Activated T-cell treated with anti-CD3 and anti-CD28 coated beads for 4 hours (primary cell): ENCODE results near the gene FOXP2.
"Not testable (repeated sequence)": the region's sequence is repeated elsewhere in the genome, so short reads cannot be mapped to it uniquely, and the experiment has no call there.

ENCODE experiments used
- DNase-seq: peaks from one replicate; pipeline ENCODE4 v3.0.0-alpha.2; 2020

FOXP2 gene

DNA sequence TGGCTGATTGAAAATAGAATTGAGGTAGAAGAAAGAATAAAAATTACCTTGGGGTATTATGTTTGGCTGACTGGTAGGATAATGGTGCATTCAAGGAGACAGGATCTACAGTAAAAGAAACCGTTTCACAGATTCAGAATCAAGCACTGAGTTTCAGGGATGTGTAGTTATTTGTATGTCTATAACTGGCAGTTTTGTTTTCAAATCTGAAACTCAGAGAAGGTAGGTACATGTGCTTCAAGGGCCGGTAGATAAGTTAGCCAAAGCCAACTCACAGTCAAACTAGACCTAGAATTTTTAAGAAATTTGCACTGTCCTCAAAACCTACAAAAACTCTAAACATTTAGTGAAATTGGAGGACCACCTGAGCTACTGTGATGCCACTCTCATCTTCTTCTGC, 191.5 kb downstream of the FOXP2 start:
- no peak for DNase-seq

DNA sequence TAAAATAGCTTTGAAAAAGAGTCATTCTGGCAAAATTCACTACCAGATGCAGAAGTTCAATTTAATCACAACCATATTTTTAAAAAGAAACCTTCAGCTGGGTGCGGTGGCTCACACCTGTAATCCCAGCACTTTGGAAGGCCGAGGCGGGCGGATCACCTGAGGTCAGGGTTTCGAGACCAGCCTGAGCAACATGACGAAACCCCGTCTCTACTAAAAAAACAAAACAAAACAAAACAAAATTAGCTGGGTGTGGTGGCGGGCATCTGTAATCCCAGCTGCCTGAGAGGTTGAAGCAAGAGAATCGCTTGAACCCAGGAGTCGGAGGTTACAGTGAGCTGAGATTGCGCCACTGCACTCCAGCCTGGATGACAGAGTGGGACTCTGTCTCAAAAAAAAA, 194.2 kb downstream of the FOXP2 start:
- DNase-seq: not testable (repeated sequence)

DNA sequence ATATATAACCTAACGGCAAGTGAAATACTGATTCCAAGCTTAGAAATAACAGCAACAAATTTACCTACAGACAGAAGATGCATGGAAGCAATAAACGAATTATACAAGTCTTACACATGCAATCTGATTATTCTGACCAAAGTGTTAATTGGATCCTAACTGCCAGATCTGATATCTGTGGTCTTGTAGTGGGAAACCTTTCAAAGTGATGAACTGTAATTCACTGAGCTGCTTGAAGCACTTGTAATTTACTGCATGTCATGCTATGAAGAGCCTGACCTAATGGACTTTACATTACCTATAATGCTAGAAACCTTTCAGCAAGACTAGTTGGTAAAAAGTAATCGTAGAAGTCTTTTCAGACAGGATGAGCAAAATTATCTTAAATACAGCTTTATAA, 205.6 kb downstream of the FOXP2 start:
- no peak for DNase-seq

DNA sequence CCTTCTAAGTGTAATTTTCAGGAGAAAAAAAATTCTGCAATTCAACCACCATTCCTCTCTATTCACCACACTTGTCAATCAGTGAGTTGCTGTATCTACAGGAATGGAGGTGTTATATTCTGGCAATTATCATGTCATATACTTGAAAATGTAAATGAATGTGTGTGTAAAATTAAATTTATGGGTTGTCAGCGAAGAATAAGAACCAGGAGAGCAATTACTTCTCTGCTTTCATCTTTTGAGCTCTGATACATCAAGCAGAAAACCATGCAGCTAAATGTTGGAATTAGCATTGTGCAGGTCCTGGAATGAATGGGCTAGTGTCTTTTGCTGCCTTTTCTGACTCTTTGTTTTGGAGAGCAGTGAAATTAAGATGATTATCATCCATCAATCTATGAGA, 207.6 kb downstream of the FOXP2 start:
- no peak for DNase-seq

DNA sequence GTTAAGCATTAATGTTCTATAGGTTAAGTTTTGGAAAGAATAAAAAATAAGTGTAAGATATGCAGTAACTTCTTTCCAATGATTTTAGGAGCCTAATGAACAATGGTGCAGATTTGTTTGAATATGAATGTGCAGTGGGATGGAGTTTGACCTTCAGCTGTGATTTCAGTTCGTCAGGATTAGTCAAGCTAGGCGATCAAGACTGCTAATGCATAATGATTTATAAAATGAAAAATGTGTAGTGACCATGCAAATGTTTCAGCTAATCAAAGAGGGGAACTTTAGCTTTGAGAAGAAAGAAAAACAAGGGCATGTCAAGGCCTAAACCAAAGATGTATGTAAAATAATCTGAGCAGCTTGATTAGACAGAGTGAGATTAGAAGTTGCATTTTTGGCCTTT, 208.5 kb downstream of the FOXP2 start:
- no peak for DNase-seq

DNA sequence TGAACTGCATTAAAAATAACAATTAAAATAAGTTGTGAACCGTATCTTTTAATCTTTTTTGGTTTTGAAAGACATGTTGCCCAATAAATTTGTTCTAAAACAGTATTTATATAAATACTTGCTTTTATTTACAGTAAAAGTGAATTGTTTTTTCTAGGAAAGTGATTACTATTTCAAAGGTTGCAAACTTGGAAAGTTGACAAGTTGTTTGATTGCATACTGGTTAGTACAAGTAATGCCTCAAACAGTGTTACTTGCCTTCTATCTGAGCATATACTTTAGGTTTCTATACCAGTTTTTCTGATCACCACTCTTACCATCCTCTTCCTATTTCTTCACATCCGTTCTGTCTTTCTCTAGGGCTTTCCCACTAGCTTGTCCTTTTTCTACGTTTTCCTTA, 212.6 kb downstream of the FOXP2 start:
- DNase-seq: no peak

DNA sequence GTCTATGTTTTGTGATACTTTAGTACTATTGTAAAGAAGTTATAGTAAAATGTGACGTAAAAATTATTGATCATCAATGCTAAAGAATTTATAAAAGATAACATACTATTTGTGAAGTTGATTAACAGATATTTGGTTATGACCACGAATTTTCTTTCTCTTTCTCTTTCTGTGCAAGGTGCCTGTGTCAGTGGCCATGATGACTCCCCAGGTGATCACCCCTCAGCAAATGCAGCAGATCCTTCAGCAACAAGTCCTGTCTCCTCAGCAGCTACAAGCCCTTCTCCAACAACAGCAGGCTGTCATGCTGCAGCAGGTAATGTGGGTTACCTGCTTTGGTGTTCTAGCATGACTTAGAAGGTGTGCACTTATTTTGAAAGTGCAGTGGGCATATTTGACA, 213.7 kb downstream of the FOXP2 start:
- DNase-seq: no peak

DNA sequence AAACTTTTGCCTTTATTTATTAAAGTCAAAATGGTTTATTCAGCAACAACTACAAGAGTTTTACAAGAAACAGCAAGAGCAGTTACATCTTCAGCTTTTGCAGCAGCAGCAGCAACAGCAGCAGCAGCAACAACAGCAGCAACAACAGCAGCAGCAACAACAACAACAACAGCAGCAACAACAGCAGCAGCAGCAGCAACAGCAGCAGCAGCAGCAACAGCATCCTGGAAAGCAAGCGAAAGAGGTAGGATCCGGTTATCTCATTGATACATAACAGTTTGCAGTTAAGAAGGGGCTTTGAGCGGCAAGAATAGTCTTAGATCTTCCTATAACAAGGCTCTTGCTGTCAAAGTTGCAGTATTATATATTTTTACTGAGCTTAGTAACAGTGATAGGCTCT, 215.1 kb downstream of the FOXP2 start:
- DNase-seq: no peak

DNA sequence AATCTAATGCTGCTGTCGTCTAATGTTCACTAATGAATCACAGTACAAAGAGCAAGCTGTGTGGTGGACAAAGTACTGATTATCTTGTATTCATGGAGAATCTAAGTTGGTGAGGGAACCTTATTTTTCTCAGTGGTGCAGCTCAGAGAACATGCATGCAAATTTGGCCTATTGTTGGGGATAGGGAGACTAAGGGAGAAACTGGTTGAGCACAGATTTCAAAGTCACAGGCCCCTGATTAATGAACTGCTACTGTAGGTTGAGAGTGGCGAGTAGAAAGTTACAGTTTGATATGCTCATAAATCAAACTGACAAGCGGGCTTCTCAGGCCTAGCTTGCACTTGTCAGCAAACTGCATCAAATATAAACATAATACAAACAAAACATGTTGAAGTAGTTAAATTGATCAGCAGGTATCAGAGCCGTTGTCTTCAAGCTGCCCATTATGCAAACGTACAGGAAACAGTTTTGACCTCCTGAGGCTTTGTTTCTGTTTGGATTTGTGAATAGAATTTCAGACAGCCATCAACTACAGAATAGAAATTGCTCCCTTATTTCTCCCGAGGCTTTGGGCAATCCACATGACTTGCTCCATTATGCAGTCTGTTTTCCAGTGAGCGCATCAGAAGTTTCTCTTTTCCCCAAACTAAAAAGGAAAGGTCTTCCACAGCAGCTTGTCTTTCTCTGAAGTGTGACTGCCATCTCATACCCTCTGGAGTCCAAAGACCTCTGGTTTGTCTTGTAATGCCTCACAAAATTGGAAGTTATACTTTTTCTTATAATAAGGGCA, 215.8 kb downstream of the FOXP2 start:
- no peak for DNase-seq

DNA sequence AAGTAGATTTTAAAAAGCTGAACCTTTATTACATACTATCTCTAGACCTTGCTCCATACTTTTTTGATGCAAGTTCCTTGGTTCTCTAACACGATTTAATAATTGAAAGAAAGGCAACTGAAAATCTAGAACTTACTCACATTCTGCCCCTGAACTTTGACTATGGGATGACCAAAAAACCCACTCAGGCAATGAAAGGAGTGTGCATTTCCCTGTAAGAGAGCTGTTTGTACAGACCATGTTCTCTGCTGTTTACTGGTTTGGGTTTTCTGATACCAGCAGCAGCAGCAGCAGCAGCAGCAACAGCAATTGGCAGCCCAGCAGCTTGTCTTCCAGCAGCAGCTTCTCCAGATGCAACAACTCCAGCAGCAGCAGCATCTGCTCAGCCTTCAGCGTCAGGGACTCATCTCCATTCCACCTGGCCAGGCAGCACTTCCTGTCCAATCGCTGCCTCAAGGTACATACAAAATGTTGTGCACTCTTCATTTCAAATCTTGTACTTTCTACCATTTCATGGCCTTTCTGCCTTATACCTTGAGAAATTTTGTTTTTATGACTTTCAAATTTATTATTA, 216.7 kb downstream of the FOXP2 start:
- DNase-seq: no peak

DNA sequence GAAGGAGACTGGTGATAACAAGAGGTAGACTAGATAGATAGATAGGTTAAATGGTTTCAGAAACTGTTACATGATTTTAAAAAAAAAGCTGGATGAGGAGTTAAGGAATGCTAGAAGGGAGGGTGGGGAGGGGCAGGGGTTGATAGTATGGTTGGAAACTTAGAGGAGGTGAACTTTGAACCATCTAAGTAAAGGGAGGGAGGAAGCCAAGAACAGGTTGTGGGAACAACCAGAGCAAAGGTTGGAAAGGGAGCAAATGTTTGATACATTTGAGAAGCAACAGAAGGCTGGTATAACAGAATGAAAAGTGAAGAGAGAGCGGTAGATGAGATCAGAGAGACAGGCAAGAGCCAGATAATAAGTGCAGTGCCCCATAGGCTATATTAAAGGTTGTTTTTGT, 224.8 kb downstream of the FOXP2 start:
- no peak for DNase-seq

DNA sequence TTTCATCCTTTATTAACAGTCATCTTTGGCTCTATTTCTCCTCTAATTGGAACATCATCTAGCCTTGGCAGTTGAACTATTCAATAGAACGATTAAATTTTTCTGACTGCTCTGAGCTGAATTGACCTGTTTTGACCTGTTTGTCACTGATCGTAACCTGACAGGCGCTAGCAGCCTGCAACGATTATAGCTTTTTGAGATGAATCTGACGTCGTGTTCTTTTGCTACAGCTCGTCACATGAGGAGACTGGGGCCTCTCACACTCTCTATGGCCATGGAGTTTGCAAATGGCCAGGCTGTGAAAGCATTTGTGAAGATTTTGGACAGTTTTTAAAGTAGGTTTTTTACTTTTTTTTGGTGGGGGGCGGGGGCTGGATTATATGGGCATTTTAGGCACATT, 229.8 kb downstream of the FOXP2 start:
- no peak for DNase-seq

DNA sequence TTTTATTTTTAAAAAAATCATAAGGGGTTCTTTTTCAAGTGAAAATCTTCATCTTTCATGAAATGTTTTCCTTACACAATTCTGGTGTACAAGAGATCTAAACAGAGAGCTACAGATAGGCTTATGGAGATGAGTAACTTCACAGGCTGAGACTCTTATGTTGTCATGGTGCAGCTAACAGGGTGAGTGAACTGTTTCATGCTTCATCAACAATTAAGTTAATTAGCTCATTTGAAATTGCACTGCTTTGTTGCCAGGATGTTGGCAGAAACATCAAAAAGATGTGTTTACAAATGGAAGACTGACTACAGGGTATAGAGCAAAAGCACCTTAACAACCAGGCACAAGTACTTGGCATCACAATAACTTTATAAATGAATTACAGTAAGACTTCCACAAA, 230.8 kb downstream of the FOXP2 start:
- DNase-seq: no peak

DNA sequence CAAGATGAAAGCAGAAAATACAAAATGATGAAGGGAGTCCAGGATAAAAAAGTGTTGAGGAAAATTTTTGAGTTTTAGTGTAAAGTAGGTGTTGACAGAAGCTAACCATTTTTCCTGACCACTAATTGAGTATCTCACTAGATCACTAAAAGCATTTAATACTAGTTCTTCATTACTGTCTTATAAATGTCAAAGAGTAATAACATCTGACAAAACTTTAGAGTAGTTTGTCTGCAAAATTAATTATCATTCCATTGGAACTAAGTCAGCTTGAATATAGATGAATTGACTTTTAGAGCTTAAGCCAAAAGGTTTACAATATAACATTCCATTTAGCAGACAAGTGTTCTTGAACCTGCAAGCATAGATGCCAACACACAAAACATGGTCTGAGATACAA, 232.9 kb downstream of the FOXP2 start:
- DNase-seq: no peak

DNA sequence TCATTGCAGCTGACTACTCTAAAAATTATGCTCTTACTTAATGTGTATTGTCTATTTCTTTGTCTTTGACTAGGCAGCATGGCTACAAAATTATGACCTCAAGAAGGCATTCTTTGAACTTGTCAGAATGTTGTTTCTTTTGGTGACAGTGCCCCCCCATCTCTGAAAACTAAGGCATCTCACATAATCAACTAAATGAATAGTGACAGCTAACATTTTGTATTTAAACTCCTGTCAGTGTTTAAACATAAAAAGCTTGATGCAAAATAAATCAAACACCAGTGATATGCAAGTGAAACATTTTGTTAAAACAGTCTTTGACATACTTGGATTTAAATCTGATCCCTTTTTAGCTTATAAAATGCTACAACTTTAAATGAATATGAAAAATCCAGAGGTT, 233.5 kb downstream of the FOXP2 start:
- DNase-seq: no peak

DNA sequence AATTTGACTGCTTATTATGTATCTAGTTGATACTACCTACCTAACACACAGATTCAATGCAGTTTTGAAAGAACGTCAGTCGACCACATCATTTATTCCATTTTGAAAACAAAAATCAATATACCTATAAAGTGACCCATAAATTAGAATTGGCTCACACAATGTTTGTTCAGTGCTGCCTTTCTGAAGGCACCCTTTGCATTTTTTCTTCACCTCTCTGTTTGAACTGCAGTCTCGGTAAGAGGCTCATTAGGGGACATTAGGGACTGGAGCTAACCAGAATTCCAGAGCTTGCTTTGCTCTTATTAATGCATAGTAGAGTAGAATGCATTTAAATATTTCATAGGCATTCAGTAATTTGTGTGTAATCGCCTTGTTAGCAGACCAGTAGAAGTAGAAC, 234.1 kb downstream of the FOXP2 start:
- no peak for DNase-seq

DNA sequence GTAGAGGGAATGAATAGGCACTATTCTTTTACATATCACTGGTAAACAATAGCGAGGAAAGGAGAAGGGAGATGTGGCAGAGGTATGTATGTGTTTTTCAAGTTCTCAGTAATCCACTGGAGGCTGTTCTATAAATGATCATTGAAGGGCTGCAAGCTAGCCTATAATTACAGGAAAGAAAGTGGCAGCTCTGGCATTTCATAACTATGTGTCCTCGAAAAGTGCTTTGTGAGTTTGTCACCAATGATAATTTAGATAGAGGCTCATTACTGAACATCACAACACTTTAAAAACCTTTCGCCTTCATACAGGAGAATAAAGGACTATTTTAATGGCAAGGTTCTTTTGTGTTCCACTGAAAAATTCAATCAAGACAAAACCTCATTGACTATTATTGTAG, 235.1 kb downstream of the FOXP2 start:
- DNase-seq: no peak

DNA sequence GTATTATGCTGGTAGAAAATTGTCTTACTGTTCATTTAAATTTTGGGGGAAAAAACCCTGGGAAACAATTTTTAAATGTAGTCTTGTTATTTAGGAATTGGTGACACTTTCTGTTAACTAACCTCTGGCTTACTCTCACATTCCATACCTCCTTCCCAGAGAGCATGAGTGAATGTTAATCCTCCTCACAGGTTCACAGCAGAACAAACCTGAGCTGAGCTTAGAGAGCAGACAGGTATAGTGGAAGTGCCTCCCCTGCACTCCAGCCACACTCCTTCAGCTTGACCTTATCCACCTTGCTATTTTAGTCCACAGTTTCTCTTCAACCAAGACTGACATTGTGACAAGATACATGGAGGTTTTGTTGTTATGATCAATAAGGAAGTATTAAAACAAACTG, 235.9 kb downstream of the FOXP2 start:
- no peak for DNase-seq

DNA sequence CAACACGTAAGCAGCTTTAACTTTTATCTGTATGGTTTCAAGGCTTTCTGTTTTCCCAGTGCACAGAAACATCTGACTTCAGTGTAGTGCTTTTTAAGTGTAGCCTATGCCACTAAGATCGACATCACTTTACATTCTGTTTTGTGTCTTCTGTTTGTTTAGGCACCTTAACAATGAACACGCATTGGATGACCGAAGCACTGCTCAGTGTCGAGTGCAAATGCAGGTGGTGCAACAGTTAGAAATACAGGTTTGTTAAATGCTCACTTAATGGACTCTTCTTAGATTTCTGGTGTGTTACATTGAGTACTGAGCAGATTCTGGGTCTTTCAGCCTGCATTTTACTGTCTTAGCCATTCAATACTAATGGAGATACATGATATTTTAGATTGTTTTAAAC, 237.4 kb downstream of the FOXP2 start:
- DNase-seq: no peak

DNA sequence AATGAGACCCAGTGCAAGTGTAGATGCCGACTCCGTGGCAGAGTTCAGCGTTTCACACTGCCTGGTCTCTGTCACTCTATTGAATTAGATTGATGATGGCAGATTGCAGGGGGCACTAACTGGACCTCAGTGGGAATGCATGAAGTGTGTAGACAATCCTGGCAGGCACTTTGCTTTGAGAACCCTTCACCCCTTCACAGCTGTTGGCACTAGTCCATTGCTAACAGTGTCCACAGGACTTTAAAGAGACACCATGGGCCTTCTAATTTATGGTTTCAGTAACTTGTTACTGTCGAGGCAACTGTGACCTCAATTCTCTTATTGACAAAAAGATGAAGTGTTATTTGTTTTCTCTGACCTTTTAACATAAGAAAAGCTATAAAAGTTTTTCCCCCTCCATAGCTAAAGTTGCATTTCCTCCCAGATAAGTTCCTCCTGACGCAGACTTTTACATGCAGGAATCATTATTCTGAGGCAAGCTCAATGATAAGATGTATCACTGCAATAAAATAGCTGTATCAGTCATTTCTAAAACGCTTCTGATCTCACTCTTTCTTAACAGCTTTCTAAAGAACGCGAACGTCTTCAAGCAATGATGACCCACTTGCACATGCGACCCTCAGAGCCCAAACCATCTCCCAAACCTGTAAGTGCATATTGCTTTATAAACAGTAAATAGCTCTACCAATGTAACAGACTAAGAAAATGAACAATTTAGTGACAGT, 238.9 kb downstream of the FOXP2 start:
- DNase-seq: no peak

DNA sequence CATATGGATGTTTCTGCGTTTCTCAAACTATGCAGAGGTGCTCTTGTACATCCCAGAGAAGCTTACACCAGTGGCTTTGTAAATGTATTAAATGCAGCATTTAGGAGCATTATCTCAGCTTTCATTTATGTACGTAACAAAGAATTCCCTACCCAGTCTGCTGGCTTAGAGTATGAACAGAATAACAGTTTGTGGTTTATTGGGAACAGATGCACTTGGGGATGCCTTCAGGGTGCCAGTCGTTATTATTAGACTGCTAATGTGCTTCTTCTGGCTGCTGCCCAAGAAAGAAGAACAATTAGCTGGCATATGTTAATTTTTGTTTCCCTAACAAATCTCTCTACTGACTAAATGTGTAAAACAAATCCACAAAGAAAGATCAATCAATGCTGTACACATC, 241.9 kb downstream of the FOXP2 start:
- DNase-seq: no peak

DNA sequence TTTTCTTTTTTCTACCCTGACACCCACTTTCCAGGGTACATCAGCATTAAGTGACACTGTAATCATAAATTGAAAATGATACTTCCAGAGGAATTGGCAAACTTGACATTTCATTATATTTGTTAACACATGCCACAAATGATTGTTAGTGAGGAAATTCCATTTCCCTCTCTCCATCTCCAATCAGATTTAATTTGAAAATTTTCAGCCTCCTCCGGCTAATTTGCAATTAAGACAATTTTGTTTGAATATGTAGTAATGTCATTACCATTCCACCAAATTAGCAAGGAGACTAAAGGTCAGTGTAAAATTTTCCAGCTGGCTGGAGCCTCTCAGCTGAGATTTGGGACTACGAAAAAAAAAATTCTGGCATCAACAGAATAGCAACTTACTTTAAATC, 242.7 kb downstream of the FOXP2 start:
- no peak for DNase-seq

DNA sequence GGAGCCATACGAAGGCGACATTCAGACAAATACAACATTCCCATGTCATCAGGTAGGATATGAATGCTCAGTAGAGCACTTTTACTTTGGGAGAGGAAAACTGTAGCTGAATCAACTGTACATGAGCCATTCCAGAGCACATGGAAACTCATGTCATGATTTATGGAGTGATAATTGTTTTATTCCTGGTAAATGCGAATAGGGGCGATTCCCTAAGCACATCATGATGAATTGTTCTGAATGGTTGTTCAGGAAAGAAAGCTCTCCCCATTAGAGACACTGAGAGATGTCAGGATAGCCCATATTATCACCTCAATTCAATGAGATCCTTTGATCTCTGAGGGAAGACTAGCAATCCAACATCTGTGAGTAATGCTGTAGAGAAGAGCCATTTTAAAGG, 243.6 kb downstream of the FOXP2 start:
- no peak for DNase-seq

DNA sequence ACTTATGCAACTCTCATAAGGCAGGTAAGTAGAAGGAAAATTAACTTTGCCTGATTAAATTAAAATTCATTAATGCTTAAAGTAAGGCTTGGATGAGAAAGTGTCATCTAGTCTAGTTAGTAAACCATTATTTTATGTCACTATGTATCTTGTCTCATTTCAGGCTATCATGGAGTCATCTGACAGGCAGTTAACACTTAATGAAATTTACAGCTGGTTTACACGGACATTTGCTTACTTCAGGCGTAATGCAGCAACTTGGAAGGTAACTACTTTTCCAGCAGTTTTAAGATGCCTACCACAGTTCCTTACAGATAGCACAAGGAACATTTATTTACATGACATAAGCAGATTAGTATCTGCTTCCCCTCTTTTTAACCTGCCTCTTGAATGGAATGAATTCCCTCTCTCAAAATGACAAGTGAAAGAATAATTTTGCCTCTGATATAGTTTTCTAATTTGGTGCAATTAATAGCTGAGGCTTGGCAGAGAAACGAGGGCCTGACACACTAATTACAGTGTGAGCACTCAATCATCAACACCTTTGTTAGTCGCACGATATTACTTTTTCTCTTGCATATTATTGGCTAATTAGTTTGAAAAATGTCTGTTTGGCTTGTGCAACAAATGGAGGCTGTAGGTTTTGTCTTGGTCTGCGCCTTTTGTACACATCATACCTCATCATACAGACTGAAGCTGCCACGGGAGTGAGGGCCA, 245.0 kb downstream of the FOXP2 start:
- no peak for DNase-seq
